GM19328 (cell line): ENCODE results near the gene ATP2B3.

Experiments
- ATAC-seq: cut with Tn5 transposase; IDR thresholded peaks from one replicate; pipeline ENCODE4 v1.9.1; 2021; ENCODE audit warnings: mild to moderate bottlenecking, moderate library complexity; ENCODE audit not compliant: unreplicated experiment

Gene ATP2B3

DNA sequence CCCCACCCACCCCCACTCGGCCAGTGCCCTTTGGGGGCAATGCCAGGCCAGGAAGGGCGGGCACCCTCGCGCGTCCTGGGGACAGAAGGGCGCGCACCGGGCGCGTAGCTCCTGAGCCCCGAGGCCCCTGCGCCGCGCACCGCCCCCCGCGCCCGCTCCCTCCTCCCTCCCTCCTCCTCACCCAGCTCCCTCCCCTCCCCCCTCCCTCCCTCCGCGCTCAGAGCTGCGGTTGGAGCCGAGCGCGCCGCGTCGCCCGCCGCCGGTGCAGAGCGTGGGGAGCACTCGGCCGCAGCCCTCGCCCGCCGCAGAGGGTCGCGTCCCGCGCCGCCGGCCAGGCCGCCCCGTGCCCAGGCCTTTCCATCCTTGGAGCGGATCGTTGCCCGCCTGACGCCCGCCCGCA lies at the start of gene ATP2B3:
ATP2B3 (plus strand) TSS at position 220 of the 400 bp plus-strand sequence. CDS start 18,606 bp downstream, outside the sequence.
- ATAC-seq: no peak

- ATAC-seq: no peak
Measured at GRCh38 chrX:153468008-153468580, 49.3 kb upstream of the ATP2B3 start.

DNA sequence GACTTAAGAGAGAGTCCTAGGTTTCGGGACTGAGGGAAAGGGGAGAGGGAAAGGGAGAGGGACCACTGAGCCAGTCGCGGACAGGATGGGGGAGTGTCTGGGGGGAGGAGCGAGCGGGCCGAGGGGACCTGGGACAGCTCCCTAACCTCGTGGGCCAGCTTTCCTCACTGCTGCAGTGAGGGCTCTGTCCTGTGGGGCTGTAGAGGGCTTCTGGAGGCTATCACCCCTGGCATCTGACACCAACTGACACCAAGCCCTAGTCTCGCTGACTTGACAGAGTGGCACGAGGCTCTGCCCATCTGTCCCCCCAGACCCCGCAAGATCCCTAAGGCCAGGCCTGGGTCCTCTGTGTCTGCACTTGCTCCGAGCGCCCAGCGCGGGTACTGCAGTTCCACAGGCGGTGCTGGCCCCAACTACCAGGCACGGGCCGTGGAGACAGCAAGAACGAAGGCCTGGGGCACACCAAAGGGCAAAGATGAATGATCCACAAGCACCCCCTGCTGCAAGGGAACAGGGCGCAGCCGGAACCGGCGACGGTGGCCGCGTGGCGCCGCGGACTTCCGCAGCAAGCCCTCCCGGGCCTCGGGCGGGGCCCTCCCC lies 47.5 kb upstream of the ATP2B3 start:
- peak; percentile 29 for ATAC-seq

DNA sequence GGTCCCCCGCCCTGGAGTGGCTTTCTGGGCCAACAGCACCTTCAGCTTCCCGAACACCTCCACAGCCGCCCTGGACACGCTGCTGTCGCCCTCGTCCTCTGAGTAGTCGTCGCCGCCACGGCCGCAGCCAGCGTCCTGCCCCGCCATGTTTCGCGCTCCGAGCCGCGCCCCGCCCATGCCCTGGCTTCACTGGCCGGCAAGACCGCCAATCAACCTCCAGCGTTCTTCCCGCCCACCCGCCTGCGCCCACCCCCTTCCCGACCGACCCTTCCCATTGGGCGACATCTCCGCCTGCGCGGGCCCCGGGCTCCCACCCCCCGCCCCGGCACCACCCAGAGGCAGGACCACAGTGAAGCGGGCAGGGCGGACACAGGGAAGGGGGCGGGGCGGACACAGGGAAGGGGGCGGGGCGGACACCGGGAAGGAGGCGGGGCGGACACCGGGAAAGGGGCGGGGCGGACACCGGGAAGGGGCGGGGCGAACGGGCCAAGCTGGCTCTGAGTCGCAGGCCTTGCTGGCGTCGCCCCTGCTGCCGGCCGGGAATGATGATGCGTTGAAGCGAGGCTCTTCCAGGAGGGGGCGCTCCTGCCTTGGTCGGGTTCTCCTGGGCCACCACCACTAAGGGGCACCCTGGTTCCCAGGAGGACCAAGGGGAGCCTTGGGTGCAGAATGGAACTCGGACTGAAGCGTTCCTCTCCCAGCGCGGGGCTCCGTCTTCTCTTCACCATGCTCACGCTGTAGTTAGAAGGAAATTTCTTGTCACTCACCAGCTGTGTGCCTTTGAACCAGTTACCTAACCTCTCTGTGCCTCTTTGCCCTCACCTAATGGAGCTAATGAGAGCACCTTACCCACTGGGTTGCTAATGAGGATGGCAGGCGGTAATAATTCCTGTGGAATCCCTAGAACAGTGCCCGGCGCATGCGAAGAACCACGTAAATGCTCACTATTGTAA lies 46.8 kb upstream of the ATP2B3 start, which contains the start of gene HAUS7:
HAUS7 (minus strand) TSS at position 166 of the 953 bp plus-strand sequence; CDS start at position 147, 19 bp downstream.
- ATAC-seq: peak; percentile 84

GRCh38 chrX:153471663-153472280 lies 45.7 kb upstream of the ATP2B3 start:
- no peak for ATAC-seq

DNA sequence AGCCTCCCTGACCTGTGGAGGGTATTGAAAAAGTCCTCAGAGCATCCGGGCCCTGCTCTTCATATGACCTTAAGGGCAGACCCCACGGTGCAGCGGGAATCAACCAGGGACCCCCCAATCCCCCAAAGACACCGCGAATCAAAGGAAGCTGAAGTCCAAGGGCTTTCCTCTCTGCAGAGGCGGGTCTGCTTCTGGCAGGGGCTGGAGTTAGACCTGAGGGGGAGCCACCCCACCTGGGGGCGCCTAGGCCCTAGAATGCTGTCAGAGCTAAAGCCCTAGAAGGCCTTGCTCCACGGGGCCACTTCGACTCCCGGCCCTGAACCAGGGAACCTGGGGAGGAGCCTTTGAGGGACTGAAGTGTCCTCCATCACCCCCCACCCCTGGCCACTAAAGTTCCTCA lies 44.3 kb upstream of the ATP2B3 start:
- ATAC-seq: no peak

DNA sequence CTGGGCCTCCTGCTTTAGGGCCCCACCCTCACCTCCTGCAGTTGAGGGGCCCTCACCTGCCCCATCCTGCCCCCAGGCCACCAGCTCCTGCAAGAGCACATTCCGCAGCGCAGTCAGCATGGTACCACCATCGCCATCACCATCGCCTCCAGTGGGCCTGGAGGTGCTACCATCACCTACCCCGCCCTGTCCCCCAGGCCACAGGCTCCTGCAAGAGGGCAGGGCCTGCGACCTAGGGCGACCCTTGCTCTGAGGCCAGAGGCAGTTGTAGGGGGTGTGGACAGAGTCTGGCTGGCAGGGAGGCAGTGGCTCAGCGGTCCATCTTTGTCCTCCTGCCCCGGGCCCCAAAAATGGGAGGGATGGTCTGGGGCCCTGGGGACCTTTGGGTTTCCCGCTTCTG lies 43.2 kb upstream of the ATP2B3 start:
- ATAC-seq: no peak

DNA sequence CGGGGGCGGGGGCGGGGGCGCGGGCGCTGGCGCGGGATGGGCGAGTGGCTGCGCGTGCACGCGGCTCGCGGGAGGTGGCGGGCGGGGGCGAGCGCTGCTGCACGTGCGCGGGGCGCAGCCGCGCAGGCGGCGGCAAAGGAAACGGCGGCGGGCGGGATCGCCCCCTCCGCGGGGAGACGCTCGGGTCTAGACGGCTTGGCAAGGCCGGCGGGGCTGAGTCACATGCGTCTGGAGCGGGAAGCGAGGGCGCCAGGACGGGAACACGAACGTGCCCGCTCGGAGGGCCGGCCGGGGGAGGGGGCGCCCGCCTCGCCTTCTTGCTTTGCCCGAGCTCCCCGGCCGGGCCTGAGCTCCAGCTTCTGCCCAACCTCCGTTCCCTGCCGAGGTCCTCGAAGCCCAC lies 42.7 kb upstream of the ATP2B3 start:
- no peak for ATAC-seq

- no peak for ATAC-seq
Measured at GRCh38 chrX:153475271-153475670, 42.2 kb upstream of the ATP2B3 start.

DNA sequence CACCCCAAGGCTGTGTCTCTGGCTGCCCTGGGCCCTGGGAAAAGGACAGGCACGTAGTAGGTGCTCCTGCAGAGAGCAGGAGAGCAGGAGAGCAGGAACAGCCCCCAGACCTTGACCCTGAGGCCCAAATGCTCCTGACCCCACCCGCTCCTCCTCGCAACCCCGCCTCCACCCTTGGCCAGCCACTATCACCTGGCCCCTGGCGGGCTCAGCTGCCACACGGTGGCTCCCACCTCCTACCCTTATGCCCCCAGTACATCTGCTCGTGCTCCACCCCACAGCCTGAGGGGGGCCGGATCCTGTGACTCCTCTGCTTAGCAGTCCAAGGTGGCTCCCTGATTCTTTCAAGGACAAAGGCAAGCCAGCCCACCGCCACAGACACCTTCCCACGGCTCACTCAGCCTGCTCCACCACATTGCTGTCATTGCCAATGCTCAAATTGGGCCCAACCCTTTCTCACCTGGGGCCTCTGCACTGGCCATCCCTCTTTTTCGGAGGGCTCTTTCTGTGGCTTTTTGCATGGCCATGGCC lies 41.6 kb upstream of the ATP2B3 start:
- ATAC-seq: no peak

DNA sequence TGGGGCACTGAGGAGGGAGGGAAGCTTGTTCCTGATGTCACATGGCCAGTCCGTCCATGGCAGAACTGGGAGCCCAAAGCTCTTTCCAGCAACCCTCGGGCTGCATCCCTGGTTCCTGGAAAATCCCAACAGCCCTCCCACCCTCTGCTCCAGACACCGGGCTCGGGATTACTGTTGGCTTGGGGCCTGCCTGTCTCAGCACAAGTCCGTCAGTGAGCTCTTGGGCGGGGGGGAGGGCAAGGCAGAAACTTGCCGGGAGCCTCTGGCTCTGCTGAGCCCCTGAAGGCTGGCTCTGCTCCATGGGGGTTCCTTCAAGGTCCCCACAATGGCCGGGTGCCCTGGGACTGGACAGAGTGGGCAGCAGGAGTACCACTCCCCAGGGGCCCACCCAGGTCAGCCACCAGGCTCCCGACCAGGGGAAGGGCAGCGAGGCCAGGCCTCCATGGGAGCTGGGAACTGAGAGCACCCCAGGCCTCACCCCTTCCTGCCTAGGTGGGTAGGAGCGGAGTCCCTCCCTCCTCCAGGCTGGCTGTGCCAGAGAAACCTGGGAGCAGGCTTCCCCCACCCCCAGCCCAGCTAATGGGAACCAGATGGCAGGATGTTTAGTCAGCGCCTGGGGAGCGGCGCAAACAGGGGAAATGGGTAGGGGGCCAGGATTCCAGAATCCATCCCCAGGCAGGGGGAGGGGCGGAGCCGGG lies 40.6 kb upstream of the ATP2B3 start:
- no peak for ATAC-seq

GRCh38 chrX:153477364-153477857 lies 40.0 kb upstream of the ATP2B3 start:
- ATAC-seq: no peak

DNA sequence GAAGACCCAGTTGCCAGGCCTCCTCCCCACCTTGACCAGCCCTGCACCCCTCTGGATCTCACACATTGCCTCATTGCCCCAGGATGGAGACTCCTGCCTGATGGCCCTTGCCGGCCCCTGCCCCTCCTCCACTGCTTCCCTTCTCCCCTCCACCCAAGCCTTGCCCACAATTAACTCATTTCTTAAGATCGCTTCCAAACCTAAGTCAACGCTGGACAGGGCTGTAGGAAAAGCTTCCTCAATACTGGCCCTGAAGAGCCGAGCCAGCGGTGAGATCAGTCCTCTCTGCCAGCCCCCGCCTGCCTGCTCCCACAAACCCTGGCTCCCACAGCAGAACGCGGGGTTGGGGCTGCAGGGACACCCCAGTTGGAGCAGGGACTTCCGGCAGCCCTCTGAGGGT lies 39.5 kb upstream of the ATP2B3 start:
- no peak for ATAC-seq

- ATAC-seq: no peak
Measured at GRCh38 chrX:153478746-153479145, 38.7 kb upstream of the ATP2B3 start.

GRCh38 chrX:153481043-153481442 lies 36.4 kb upstream of the ATP2B3 start:
- ATAC-seq: no peak

- no peak for ATAC-seq
Measured at GRCh38 chrX:153482376-153483015, 34.9 kb upstream of the ATP2B3 start.

DNA sequence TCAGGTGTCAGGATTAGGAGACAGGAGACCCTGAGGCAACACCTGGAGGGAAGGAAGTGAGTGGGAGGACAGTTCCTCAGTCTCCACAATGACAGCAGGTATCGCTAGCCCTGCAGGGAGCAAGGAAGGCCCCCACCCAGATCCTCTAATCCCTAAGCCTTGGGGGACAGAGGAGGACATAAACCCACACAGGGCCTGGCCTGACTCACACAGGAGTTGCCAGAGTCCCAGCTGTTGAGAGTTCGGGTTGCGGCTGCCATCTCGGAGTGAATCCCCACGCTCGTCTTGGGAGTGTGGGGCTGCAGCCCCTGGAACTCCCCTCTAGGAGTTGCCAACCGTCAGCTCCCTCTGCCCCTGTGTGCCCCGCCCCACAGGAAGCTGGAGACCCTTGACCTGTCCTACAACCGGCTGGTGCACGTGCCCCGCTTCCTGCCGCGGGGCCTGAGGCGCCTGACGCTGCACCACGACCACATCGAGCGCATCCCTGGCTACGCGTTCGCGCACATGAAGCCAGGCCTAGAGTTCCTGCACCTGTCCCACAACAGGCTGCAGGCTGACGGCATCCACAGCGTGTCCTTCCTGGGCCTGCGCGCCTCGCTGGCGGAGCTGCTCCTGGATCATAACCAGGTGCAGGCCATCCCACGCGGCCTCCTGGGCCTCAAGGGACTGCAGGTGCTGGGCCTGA lies 31.9 kb upstream of the ATP2B3 start:
- ATAC-seq: no peak

DNA sequence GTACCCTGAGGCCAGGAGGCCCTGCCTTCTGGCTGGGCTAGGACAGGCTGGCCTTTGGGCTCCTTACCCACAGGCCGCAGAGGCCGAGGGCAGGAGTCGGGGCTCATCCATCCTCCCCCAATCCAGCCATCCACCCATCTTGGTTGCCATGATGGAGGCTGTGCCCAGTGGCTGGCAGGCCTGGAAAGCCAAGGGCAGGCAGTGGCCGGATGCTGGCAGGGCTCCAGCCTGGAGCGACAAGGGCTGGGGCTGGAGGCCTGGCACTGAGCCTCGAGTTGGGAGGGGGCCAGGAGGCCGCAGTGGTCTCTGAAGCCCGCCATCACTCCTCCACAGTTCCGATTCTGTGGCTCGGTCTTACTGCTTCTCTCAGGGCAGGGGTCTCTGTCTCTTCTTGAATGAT lies 31.3 kb upstream of the ATP2B3 start:
- no peak for ATAC-seq

- no peak for ATAC-seq
Measured at GRCh38 chrX:153487590-153488071, 29.8 kb upstream of the ATP2B3 start.
